NCI-H1436 treated with DMSO at 0.1 percent for 48 hours (cell line): Measurements from ENCODE around the gene KSR1.

Source experiments
- DNase-seq: peaks from one replicate; lab custom pipeline; 2025; lab: John Stamatoyannopoulos, UW

Gene KSR1

GRCh38 chr17:27590864-27591263 lies 134.6 kb downstream of the KSR1 start:
- DNase-seq, result no peak

GRCh38 chr17:27591986-27592385 lies 135.7 kb downstream of the KSR1 start:
- no peak for DNase-seq

DNA sequence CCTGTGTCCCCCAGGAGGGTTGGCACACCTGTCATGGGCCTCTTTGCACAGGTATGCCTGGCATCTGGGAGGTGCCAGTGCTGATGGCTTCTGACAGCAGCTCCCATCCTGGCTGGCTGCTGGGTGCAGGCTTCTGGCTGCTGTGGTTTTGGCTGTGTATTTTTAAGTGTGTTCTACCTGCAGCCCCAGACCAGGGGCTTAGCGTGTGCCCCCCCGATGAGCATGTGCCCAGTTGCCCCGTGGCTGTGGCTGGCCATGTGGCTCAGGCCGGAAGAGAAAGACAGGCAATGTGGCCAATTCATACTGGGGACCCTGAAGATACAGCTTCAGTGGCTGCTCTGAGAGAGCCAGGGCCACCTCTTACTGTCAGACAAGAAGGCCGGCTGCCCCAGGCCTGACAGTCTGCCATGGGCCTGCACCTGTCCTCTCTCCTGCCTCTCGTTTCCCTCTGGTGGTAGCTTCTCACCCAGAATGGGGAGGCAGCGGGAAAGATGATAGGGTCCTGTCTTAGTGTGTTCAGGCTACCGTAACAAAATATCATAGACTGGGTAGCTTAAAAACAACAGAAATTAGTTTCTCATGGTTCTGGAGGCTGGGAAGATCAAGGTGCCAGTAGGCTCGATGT lies 137.1 kb downstream of the KSR1 start:
- no peak for DNase-seq

DNA sequence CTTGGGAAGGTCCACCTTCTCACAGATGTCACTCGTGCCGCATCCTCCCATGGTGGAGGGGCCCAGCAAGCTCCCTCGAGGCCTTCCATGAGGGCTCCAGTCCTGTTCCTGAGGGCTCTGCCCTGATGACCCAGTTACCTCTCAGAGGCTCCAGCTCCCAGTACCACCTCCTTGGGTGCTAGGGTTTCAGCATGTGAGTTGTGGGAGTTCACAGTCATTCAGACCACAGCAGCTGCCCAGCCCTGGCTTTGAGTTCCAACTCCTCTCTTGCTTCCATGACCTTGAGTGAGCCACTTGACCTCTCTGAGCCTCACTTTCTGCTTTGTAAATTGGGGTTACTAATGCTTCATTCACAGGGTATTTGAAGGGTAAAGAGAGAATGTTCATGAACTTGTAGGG lies 137.6 kb downstream of the KSR1 start:
- DNase-seq, result no peak

DNA sequence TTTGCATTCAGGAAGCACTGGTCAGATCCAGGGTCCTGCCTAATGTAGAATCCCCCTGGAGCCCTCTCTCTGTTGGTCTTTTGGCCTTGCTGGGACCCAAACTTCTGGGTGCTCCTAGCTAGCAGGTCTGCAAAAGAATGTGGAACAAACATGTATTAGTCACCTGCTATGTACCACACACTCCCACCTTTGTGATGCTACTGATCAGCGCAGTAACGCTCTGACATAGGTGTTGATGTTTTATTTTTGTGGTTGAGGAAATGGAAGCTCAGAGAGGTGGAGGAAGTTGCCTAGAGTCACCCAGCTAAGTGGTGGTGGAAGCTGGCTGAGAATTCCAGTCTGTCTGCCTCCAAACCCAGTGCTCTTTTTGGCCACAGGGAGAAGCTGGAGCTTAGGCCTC lies 139.0 kb downstream of the KSR1 start:
- no peak for DNase-seq

GRCh38 chr17:27596096-27596495 lies 139.8 kb downstream of the KSR1 start:
- no peak for DNase-seq

DNA sequence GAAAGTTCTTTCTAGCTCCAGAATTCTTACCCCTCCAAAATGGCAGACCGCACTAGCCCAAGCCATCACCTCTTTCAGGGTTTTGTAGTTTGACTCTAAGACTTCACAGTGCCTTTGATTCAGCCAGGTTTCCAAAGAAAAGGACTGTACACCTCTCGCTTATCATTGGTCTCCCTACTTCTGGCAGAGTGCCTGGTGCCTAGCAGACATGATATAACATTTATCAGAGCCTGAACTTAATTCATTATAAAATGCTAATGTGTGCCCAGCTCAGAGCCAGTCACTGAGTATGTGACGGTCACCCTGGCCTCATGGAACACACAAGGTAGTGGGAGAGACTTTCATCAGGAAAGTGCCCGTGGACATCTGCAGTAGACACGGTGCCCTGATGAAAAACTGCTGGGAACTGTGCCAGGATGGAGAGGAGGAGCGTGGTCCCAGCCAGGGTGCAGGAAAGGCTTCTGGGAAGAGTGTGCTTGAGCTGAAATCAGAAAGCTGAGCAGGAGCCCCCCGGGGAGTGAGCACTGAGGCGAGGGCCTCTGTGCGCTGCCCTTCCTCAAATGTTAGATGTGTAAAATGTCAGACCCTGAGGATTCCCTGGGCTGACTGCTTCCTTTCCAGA lies 140.4 kb downstream of the KSR1 start:
- DNase-seq, result no peak

GRCh38 chr17:27597188-27597580 lies 140.9 kb downstream of the KSR1 start:
- no peak for DNase-seq

DNA sequence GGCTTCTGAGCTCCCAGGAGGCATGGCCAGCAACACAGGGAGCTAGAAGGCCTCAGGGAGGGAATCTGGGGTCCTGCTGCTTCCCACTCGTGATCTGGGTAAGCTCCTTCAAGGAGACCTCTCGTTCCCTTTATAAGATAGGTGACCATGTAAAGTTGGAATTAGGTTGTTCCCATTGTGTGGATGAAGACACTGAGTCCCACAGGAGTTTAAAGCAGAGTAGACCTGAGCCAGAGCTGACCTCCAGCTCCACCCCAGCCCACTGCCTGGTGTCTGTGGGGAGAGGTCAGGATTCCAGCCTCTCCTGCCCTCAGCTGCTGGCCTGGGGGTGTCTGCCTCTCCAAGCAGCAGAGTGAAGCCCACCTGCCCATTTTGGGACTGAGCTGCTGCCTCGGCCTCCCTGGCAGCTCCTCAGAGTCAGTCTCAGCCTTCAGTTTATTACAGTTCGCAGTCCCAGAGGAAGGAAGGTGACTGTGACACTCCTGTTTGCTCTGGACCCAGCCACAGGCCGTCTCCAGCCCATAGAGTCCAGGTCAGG lies 141.6 kb downstream of the KSR1 start:
- no peak for DNase-seq

DNA sequence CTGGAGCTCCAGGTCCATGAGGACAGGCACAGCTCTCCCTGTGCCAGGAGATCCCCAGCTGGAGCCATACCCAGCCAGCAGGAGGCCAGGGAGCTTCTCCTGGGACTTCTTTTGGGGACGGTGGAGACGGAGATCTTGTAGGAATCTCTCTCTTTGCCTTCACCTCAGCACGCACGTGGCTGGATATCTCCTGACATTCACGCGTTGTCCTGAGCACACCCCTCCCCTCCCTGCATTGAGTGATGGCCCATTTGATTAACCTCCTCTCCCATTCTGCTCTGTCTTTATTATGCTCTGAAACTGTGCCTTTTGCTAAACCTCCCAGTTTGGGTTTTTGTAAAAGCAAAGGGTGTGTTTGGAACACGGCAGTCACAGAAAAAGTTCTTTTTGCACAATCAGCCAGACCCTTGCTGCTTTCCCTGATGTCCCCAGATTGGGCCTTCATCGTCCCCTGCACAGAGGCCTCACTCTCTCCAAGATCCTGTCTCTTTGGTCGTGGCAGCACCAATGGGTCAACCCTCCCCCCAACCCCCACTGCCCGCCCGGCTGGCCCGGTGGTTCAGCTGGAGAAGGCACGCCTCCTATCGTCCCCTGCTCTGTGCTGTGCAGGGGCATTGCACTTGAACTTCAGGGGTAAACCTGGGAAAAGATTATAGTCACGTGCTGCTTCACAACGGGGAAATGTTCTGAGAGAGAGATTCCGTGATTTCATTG lies 142.2 kb downstream of the KSR1 start:
- no peak for DNase-seq

GRCh38 chr17:27600471-27600870 lies 144.2 kb downstream of the KSR1 start:
- no peak for DNase-seq

DNA sequence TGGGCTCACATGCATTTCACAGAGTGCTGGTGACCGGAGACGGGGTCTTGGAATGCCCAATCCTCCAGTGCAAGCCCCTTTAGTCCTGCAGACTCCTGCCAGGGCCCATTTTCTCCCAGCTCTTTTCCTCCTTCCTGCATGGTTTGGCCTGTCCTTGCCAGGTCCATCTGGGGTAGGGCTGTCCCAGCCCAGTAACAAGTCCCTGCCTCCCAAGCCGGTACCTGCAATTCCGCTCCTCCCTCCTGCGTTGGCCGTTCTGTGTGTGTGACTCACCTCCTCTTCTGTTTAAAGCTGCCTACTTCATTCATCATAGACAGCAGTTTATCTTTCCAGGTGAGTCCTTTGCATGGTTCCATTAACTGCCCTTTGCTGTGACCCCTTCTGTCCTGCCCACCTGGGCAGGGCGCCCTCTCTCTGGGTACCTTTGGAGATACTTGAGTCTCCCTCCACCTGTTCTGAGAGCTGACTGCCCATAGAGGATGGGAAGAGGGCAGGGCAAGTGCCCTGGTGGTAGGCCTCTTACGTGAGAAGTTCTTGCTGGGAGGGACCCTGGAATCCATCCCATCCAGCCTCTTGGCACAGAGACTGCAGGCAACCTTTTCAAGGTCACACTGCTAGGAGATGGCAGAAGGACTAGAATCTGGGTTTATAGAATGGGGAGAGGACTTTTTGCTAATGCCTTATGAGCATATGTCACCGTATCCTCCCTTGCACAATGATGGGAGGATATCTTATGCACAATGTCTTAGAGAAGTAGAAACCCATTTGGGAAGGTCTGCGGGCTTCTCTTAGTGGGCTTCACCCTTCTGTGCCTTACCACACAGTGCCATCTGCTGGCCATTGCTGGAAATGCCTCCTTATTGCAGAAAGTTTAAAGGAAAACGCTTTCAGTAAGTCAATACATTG lies 145.1 kb downstream of the KSR1 start:
- DNase-seq, result no peak

DNA sequence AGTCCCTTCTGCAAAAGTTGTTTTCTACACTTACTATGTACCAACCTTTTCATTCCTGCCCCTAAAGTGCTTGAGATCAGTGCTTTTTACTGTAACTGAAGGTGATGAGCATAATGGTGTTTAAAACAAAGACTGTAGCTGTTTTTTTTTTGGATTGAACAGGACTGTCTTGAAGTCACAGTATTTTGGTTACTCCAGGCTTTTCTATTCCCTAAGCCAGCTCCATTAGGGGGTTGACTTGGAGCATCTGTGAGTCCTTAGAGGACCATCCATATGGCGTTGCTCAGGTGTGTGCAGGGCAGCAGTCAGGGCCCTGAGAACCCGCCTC lies 145.7 kb downstream of the KSR1 start:
- no peak for DNase-seq

- DNase-seq, result no peak
These were observed 146.6 kb downstream of the KSR1 start for GRCh38 chr17:27602721-27603420.

DNA sequence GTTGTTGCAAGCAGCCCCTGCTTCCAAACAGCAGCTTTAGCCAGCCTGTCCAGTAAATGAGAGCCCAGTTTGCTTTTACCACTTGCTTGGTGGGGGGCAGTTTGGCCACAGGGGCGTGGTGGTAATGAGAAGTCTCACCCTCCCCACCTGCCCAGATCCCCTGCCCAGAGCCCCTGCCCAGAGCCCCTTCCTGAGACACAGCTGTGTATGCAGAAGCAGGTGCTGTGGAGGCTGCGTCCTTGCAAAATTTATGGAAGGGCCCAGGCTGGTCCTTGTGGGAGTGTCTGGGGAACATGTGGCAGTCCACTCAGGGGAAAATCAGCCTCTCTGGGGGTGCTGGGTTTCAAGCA lies 147.1 kb downstream of the KSR1 start:
- DNase-seq, result no peak

DNA sequence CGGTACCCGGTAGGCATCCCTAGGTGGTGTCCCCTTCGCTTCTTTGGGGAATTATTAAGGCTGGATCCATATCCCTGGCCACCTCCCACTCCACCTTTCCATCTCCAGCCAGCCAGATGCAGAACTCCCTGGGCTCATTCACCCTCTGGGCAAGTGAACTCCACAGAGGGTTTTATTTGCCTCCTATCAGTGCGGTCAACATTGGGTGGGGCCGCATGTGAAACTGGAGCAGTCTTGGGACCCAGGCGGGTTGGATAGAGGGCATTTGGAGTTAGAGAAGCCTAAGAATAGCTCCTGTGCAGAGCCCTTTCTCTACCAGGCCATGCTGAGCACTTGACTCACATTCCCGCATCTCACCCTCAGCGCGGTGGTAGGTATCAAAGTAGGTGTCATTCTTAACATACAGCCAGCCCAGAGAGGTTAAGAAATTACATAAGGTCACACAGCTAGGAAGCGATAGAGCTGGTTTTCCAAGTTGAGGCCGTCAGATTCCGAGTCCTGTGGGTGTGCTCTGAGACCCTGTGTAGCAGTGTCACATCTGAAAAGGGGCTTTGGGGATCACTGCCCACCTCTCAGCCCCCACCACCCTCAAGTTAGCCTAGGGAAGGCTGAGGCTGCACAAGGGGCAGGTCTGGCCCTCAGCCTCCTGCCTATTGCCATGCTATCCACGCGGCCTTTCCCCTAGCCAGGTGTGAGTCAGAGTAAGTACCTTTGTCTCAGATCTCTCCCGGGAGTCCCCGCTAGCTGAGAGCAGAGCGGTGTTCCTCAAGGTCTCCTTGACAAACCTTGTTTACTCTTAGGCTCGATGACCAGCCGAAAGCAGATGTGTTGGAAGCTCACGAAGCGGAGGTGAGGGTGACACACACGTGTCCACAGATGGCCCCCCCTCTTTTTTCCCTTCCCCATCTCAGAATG lies 147.9 kb downstream of the KSR1 start:
- DNase-seq, result no peak

DNA sequence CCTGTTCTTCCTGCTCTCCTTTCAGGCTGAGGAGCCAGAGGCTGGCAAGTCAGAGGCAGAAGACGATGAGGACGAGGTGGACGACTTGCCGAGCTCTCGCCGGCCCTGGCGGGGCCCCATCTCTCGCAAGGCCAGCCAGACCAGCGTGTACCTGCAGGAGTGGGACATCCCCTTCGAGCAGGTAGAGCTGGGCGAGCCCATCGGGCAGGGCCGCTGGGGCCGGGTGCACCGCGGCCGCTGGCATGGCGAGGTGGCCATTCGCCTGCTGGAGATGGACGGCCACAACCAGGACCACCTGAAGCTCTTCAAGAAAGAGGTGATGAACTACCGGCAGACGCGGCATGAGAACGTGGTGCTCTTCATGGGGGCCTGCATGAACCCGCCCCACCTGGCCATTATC lies 149.2 kb downstream of the KSR1 start:
- DNase-seq, result no peak

DNA sequence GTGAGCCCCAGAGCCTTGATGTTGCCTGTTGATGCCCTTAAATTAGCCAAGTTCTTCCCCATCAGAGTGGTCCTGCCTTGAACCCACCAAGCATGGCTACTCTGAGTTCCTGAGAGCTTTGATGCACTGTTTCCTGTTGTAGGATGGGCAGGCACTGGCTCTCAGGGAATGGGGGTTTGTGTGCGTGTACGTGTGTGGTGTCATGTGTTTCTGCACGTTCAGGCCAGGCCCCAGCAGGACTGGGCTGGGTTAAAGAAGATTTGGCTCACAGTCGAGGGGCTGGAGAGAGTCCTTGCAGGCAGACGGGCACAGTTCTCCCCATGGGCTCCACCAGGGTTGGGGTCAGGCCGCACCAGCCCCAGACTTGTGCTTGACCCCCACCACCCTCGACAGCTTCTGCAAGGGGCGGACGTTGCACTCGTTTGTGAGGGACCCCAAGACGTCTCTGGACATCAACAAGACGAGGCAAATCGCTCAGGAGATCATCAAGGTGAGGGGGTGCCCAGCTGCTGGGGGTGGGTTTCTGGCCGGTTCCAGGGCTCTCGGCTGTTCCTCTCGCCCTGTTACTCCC lies 151.4 kb downstream of the KSR1 start:
- DNase-seq, result no peak

DNA sequence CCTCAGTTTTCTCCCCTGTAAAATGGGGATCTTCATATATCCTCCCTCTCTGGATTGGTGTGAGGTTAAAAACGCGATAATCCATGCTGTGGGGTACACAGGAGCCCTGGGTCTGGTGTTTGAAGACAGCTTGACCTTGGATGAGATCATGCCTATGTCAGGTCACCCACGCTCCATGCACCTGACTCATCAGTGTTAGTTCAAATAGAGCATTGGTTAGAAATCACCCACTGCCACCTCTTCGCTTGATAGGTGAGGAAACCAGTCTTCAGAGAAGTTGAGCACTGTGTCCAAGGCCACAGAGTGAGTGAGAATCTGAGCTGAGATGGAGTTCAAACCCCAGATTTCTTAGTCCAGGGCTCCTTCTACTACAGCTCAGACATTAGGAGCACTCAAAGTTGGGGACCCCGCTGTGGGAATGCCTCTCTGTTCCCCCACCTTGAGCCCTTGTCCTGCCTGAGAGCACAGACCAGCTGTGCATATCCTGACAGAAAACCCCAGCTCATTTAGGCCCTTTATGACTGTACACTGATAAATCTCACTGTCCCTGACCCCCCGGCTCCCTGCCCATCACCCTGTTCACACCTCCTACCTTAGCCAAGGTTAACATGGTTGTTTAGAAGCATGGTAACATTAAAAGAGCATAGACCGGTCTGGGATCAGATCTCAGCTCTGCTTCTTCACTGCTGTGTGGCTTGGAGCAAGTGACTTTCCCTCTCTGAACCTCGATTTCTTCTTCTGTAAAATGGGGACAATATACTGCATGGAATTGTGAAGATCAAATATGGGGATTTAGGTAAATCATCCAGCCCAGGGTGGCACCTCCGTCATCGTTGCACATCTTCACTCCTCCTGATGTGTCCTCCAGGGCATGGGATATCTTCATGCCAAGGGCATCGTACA lies 152.3 kb downstream of the KSR1 start:
- no peak for DNase-seq
